Measurements from ENCODE around the gene PDGFC. TPM values are rescaled to one million over a fixed set of nuclear protein-coding genes. Genes with fewer than 3 reads are reported as not detected.

The PDGFC gene
- total RNA-seq, 4 donors from 2014 or later = 8.4 to 34.7 (median 21.9) TPM

DNA sequence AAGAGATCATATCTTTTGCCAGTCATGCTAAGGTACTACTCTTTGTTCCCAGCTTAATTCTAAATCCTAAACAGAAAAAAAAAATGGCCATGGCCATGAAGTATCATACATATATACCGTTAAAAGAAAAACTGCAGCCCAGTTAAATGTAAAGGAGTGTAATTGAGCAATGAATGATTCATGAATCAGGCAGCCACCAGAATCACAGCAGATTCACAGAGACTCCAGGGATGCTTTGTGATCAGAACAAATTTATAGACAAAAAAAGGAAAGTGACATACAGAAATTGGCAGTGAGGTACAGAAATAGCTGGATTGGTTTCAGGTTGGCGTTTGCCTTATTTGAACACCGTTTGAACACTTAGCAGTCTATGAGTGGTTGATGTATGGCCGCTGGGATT is 42.1 kb upstream of the PDGFC start:
- Histone ChIP-seq H3K27ac (no peak overlapping the region), H3K4me1 (peaks cover 0 to 4% (median 0%) of the 10 kb centered on the region in 4 donors), H3K4me3 (no peak overlapping the region), H3K9me3 (no peaks in the 10 kb centered on the region), H3K27me3 (no peaks in the 10 kb centered on the region), H3K36me3 (no peaks in the 10 kb centered on the region)
- 92 to 94% methylated on average over 4 of the region's 4 CpGs for WGBS, 2 donors
- TF ChIP-seq POLR2A (IDR thresholded peaks at IDR 0.05) (no peak), EP300 (IDR thresholded peaks at IDR 0.05) (no peak)
- TF ChIP-seq, protein P1, sequence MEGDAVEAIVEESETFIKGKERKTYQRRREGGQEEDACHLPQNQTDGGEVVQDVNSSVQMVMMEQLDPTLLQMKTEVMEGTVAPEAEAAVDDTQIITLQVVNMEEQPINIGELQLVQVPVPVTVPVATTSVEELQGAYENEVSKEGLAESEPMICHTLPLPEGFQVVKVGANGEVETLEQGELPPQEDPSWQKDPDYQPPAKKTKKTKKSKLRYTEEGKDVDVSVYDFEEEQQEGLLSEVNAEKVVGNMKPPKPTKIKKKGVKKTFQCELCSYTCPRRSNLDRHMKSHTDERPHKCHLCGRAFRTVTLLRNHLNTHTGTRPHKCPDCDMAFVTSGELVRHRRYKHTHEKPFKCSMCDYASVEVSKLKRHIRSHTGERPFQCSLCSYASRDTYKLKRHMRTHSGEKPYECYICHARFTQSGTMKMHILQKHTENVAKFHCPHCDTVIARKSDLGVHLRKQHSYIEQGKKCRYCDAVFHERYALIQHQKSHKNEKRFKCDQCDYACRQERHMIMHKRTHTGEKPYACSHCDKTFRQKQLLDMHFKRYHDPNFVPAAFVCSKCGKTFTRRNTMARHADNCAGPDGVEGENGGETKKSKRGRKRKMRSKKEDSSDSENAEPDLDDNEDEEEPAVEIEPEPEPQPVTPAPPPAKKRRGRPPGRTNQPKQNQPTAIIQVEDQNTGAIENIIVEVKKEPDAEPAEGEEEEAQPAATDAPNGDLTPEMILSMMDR (IDR thresholded peaks at IDR 0.05) = no peak
- DNase-seq (ENCODE audit: low spot score in 2 of 2) = no peak

DNA sequence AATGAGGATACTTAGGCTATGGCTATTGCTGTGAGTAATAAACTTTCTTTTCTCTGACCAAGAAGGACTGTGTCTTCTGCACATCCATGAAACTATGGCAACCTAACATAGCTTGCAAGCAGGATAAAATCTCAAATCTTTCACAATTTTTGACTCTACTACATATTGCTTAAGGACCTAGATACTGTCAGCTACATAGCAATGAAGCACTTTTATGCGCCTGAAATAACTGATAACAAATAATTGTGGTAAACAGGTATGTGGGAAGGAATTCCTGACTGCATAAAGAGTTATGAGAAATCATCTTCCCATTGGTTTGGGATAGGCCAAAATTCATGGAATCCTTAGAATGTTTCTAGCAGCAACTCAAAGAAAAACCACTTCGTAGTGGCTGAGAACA is 41.2 kb upstream of the PDGFC start:
- Histone ChIP-seq H3K27me3 (no peaks in the 10 kb centered on the region), H3K27ac (no peak overlapping the region), H3K9me3 (no peaks in the 10 kb centered on the region), H3K36me3 (no peaks in the 10 kb centered on the region), H3K4me3 (no peak overlapping the region), H3K4me1 (peaks cover 0 to 4% (median 0%) of the 10 kb centered on the region in 4 donors)
- DNase-seq (ENCODE audit: low spot score in 2 of 2) = no peak
- WGBS, 2 donors = 90 to 93% methylated on average over 2 of the region's 2 CpGs
- TF ChIP-seq, protein P1 (IDR thresholded peaks at IDR 0.05) = no peak
- TF ChIP-seq POLR2A (IDR thresholded peaks at IDR 0.05) = no peak
- no peak for TF ChIP-seq EP300 (IDR thresholded peaks at IDR 0.05)

DNA sequence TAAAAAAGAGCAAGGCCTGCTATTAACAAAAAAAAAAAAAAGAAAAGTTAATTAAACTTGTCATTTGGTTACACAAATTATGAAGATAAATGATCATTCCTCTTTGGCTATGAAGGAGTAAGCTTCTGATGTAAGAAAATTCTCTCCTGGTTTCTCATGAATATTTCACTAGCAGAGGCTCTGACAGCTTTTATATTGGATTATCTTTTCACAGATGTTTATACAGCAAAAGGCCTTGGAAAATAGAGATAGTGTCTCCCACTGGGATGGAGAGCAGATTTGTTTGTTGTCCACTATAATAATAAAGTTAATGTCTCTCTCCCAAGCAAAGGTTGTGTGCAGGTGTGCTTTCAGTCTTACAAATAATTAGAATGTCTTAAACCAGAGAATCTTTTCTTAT is 40.7 kb upstream of the PDGFC start:
- Histone ChIP-seq H3K27me3 (no peaks in the 10 kb centered on the region), H3K27ac (no peak overlapping the region), H3K9me3 (no peaks in the 10 kb centered on the region), H3K4me1 (peaks cover 0 to 4% (median 0%) of the 10 kb centered on the region in 4 donors), H3K4me3 (no peak overlapping the region), H3K36me3 (no peaks in the 10 kb centered on the region)
- TF ChIP-seq POLR2A (IDR thresholded peaks at IDR 0.05) = no peak
- TF ChIP-seq EP300 (IDR thresholded peaks at IDR 0.05) = no peak
- TF ChIP-seq, protein P1 (IDR thresholded peaks at IDR 0.05) = no peak
- no peak for DNase-seq (ENCODE audit: low spot score in 2 of 2)

DNA sequence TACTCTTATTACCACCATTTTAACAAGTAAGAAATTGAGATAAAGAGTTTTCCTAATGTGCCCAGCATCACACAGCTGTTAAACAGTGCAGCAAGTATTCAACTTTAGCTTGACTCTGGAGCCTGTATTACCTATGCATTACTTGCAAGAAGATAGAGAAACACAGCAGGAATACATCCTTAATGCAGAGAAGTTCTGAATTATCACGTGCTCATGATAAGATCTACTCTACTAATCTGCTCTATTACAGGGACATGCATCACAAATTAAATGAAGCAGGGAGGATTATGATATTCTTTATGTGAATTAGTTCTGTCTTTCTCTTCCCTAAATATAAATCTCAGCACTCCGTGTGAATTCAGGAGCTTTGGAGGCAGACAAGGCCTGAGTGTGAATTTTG is 39.0 kb upstream of the PDGFC start:
- Histone ChIP-seq H3K9me3 (no peaks in the 10 kb centered on the region), H3K36me3 (no peaks in the 10 kb centered on the region), H3K27ac (no peak overlapping the region), H3K4me1 (peaks cover 0 to 4% (median 0%) of the 10 kb centered on the region in 4 donors), H3K4me3 (no peak overlapping the region), H3K27me3 (no peaks in the 10 kb centered on the region)
- WGBS, 2 donors = 89 to 92% methylated on average over 2 of the region's 2 CpGs
- no peak for TF ChIP-seq POLR2A (IDR thresholded peaks at IDR 0.05)
- TF ChIP-seq, protein P1 (IDR thresholded peaks at IDR 0.05) = no peak
- no peak for TF ChIP-seq EP300 (IDR thresholded peaks at IDR 0.05)
- no peak for DNase-seq (ENCODE audit: low spot score in 2 of 2)

DNA sequence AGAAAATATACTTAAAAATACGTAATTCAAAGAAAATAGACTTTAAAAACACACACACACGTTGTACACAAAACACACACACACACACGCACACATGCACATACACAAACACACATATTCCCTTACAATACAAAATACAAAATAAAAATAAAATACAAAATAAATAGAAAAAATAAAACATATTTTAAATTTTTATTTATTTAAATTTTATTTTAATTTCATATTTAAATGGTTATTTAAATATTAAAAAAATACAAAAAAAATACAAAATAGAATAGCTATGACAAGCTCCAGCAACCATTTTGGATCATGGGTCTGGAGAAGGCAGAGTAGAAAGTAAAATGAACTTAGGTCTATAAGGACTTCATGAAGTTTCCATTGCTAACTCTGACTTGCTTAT is 34.2 kb upstream of the PDGFC start:
- H3K4me1 ChIP-seq = peaks cover 0 to 14% (median 0%) of the 10 kb centered on the region in 4 donors
- no peaks in the 10 kb centered on the region for H3K9me3 ChIP-seq
- no peak overlapping the region for H3K4me3 ChIP-seq
- H3K27me3 ChIP-seq = no peaks in the 10 kb centered on the region
- no peak overlapping the region for H3K27ac ChIP-seq
- no peaks in the 10 kb centered on the region for H3K36me3 ChIP-seq
- WGBS, 2 donors = 97% methylated on average over 3 of the region's 3 CpGs
- no peak for DNase-seq (ENCODE audit: low spot score in 2 of 2)
- TF ChIP-seq EP300 (IDR thresholded peaks at IDR 0.05) (no peak), POLR2A (IDR thresholded peaks at IDR 0.05) (no peak)
- TF ChIP-seq, protein P1 (IDR thresholded peaks at IDR 0.05) = no peak
